Parietal lobe (tissue), 2 donors: ENCODE results near the gene KBTBD6. TPM values are rescaled to one million over a fixed set of nuclear protein-coding genes. Genes with fewer than 3 reads are reported as not detected.

Experiments used
- small RNA-seq: library from RNA; depleted of rRNA; stranded (forward); fragments of <200 nt; gene quantifications from one replicate; pipeline ENCODE3, GENCODE V24; 2014; ENCODE audit warnings: low replicate concordance
- total RNA-seq: library from RNA; depleted of rRNA; stranded (reverse); fragments of >200 nt; gene quantifications from one replicate; pipeline ENCODE4 v1.2.3, GENCODE V29; 2014

The KBTBD6 gene, protein sequence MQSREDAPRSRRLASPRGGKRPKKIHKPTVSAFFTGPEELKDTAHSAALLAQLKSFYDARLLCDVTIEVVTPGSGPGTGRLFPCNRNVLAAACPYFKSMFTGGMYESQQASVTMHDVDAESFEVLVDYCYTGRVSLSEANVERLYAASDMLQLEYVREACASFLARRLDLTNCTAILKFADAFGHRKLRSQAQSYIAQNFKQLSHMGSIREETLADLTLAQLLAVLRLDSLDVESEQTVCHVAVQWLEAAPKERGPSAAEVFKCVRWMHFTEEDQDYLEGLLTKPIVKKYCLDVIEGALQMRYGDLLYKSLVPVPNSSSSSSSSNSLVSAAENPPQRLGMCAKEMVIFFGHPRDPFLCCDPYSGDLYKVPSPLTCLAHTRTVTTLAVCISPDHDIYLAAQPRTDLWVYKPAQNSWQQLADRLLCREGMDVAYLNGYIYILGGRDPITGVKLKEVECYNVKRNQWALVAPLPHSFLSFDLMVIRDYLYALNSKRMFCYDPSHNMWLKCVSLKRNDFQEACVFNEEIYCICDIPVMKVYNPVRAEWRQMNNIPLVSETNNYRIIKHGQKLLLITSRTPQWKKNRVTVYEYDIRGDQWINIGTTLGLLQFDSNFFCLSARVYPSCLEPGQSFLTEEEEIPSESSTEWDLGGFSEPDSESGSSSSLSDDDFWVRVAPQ
- 72.6 TPM for total RNA-seq

DNA sequence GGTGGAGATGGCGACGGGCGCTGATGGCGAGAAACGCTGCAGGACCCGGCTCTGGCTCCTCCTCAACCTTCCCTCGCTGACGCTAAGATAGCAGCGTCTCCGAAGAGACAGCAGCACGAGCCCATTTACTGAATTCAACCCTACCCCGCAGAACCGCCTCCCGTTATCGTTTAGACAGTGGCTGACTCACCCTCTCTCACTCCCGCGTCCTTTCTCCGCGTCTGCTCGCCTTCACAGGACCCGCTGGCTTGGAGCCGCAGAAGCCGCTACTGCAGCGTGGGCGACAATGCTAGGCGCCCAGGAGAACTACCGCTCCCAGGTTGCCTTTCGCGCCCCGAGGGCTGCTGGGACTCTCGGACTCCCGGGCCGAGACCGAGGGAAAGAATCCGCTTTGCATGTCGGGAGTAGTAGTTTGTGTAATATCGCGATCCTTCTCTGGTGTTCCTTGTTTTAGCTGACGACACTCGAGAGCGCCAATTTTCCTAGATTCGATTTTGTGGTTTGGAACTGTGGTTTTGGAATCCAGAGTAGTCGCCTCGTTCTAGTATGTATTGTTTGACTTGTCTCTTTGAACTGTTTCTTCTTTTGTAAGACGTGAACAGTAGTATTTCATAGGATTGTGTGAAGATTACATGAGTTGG, at the start of gene KBTBD6:
KBTBD6 (minus strand) TSS at position 291 of the 641 bp plus-strand sequence. CDS start 291 bp downstream, outside the sequence.

Small RNA genes lying within 50 kb of the gene (small RNA-seq; reads per million reads assigned to genes)
- gene MIR3168 (not detected), gene RN7SL597P (not detected)

Other genes with a start within 250 kb of the KBTBD6 start
- gene ELF1, start 113.5 kb downstream of the KBTBD6 start, total RNA-seq = 9.4 TPM
- 10.6 TPM for gene WBP4, start 71.3 kb downstream of the KBTBD6 start, total RNA-seq
- 43.8 TPM for gene KBTBD7, start 61.8 kb upstream of the KBTBD6 start, total RNA-seq
- 21.6 TPM for gene MTRF1, start 130.8 kb upstream of the KBTBD6 start, total RNA-seq
- gene NAA16, start 178.5 kb upstream of the KBTBD6 start, total RNA-seq = 54.1 TPM